B cell (primary cell): ENCODE measurements around the gene TBXAS1. TPM values are rescaled to one million over a fixed set of nuclear protein-coding genes. Genes with fewer than 3 reads are reported as not detected.

Experiments used
- ATAC-seq: fragments of 200-7000 bp; cut with Tn5 transposase; one replicate; pipeline ENCODE4 v1.10.0; 2021; ENCODE audit warnings: low read depth, mild to moderate bottlenecking, moderate number of reproducible peaks, moderate library complexity
- CTCF ChIA-PET: fragments of 350-600 bp; sonication (Branson Sonifier 250); formaldehyde crosslinking; loops from one replicate; lab custom pipeline; 2021; ENCODE audit warnings: antibody characterized with exemption, inconsistent platforms; lab: Charles Lee
- POLR2A ChIA-PET: fragments of 350-600 bp; sonication (Branson Sonifier 250); formaldehyde crosslinking; loops from one replicate; lab custom pipeline; 2021; ENCODE audit warnings: antibody characterized with exemption; lab: Charles Lee
- DNase-seq: peaks from one replicate; pipeline ENCODE4 v3.0.0; 2013
- H2AFZ ChIP-seq: 2 replicates; pipeline ENCODE4 v1.6.1; 2012; ENCODE audit warnings: mild to moderate bottlenecking, low read depth, low read length; ENCODE audit not compliant: insufficient read depth, poor library complexity, severe bottlenecking
- H3K27ac ChIP-seq, 2 donors: 1 replicate in 1 of 2; 2 replicates in 1 of 2; pipeline ENCODE4 v1.5.1; 2012 to 2013; ENCODE audit warnings: low read length in 2 of 2, mild to moderate bottlenecking in 2 of 2, moderate library complexity in 1 of 2
- H3K27me3 ChIP-seq, 4 experiments: fragments of 200-600 bp in 1 of 4; sonication (generic) in 1 of 4; replicated peaks in 1 of 4; 1 replicate in 2 of 4; 2 replicates in 2 of 4; pipeline versions ENCODE4 v1.6.1 to v1.7.0; 2013 to 2016; ENCODE audit warnings: low read length in 3 of 4, mild to moderate bottlenecking in 2 of 4, mixed read lengths in 1 of 4, moderate library complexity in 1 of 4; ENCODE audit not compliant: insufficient read depth in 4 of 4, control insufficient read depth in 3 of 4; ENCODE audit errors: control extremely low read depth in 1 of 4
- H3K36me3 ChIP-seq, 2 experiments: replicated peaks in 1 of 2; 1 replicate in 1 of 2; 2 replicates in 1 of 2; pipeline versions ENCODE4 v1.6.1 to v1.7.1; 2013; ENCODE audit warnings: low read length in 1 of 2; ENCODE audit not compliant: insufficient read depth in 2 of 2, control insufficient read depth in 1 of 2; ENCODE audit errors: control extremely low read depth in 1 of 2, extremely low read depth in 1 of 2
- H3K4me1 ChIP-seq, 2 donors: fragments of 200-600 bp in 1 of 2; sonication (generic) in 1 of 2; 1 replicate in 1 of 2; 2 replicates in 1 of 2; pipeline versions ENCODE4 v1.5.1 to v1.6.1; 2013 to 2017; ENCODE audit warnings: low read length in 2 of 2; ENCODE audit not compliant: control insufficient read depth in 2 of 2, insufficient read depth in 2 of 2
- H3K4me2 ChIP-seq: replicated peaks from 2 replicates; pipeline ENCODE3; 2012; ENCODE audit warnings: mild to moderate bottlenecking, low read depth, low read length; ENCODE audit not compliant: poor library complexity, severe bottlenecking
- H3K4me3 ChIP-seq, 5 experiments: fragments of 200-600 bp in 1 of 5; sonication (generic) in 1 of 5; 1 replicate in 3 of 5; 2 replicates in 2 of 5; pipeline versions ENCODE4 v1.5.1 to v1.7.0; 2011 to 2016; ENCODE audit warnings: low read length in 4 of 5, mild to moderate bottlenecking in 4 of 5, low read depth in 2 of 5, control low read depth in 1 of 5, moderate library complexity in 1 of 5; ENCODE audit not compliant: insufficient read depth in 1 of 5; ENCODE audit errors: control extremely low read depth in 1 of 5, extremely low read depth in 1 of 5
- H3K79me2 ChIP-seq: fragments of 200-600 bp; sonication (generic); one replicate; pipeline ENCODE4 v1.6.0; 2016; ENCODE audit warnings: low read length; ENCODE audit not compliant: control insufficient read depth, insufficient read depth
- H3K9ac ChIP-seq: fragments of 200-600 bp; sonication (generic); 2 replicates; pipeline ENCODE4 v1.6.1; 2017; ENCODE audit warnings: mild to moderate bottlenecking, low read length, moderate library complexity
- H3K9me3 ChIP-seq, 3 donors: one replicate each; pipeline versions ENCODE4 v1.6.1 to v1.7.1; 2013; ENCODE audit warnings: low read length in 2 of 3; ENCODE audit not compliant: control insufficient read depth in 2 of 3, insufficient read depth in 1 of 3; ENCODE audit errors: control extremely low read depth in 1 of 3
- H4K20me1 ChIP-seq: 2 replicates; pipeline ENCODE4 v1.6.0; 2012; ENCODE audit warnings: mild to moderate bottlenecking, low read length; ENCODE audit not compliant: insufficient read depth, control insufficient read depth, poor library complexity, severe bottlenecking
- H3K27ac Mint-ChIP-seq: one replicate; pipeline ENCODE4 v1.8.0; 2021; ENCODE audit warnings: mixed read lengths
- H3K27me3 Mint-ChIP-seq: one replicate; pipeline ENCODE4 v1.8.0; 2021; ENCODE audit warnings: mixed read lengths
- H3K4me1 Mint-ChIP-seq: one replicate; pipeline ENCODE4 v1.8.0; 2021; ENCODE audit warnings: mixed read lengths
- H3K4me3 Mint-ChIP-seq: one replicate; pipeline ENCODE4 v1.8.0; 2021; ENCODE audit warnings: mixed read lengths
- H3K9me3 Mint-ChIP-seq: one replicate; pipeline ENCODE4 v1.8.0; 2022; ENCODE audit warnings: mixed read lengths; ENCODE audit not compliant: insufficient read depth
- EZH2 ChIP-seq: IDR thresholded peaks from 2 replicates; pipeline ENCODE4 v1.6.1; 2012; ENCODE audit warnings: borderline replicate concordance, low read depth, mild to moderate bottlenecking, moderate library complexity, low read length; ENCODE audit not compliant: insufficient read depth, poor library complexity, severe bottlenecking
- WGBS: methylation state at CpG from one replicate; pipeline ENCODE4 v1.1.5; 2013; ENCODE audit warnings: missing lambda C conversion rate; ENCODE audit not compliant: insufficient coverage; 5-methylcytosine and 5-hydroxymethylcytosine counted together
- intact Hi-C: fragments of 100-400 bp; cut with micrococcal nuclease; formaldehyde crosslinking; loops from one replicate; pipeline ENCODE4 v1.10.0; 2022
- polyA plus RNA-seq: library from polyadenylated mRNA; depleted of rRNA; stranded (reverse); fragments of >200 nt; gene quantifications from 2 replicates; pipeline ENCODE4 v1.2.3, GENCODE V29; 2012
- total RNA-seq, 2 donors: library from RNA; stranded (reverse); fragments of 120-200 nt in 1 of 2; gene quantifications; 1 replicate in 1 of 2; 2 replicates in 1 of 2; pipeline versions ENCODE4 v1.2.3 to v1.2.4, GENCODE V29; 2013 to 2022
- TF ChIP-seq, protein P1 (sequence below): fragments of 200-600 bp; IDR thresholded peaks from one replicate; pipeline ENCODE4 v1.8.0; 2022; ENCODE audit warnings: antibody characterized with exemption, mild to moderate bottlenecking

The TBXAS1 gene
- total and polyA plus RNA-seq, 2 donors (not counting 1 experiment from before 2014, with no cell fraction given): 8.1 to 21.0 TPM

DNA sequence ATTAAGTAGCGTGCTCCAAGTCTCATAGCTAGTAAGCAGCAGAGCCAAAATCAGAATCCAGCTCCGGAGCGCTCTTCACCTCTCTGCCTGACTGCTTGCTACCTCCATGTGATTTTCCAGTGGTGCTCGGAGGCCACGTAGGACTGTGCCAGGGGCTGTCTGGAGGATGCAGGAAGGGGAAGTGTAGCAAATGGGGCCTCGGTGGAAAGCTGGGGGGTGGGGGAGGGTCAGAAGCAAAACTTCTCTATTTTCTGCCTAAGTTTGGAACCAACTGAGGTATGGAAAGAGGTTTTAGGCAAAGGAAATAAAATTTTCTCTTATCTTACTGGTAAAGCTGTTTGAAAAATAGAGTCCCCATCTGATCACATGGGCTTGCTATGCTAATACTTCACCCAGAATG is 108.7 kb downstream of the TBXAS1 start:
- Mint-ChIP-seq H3K27me3 (peaks cover 3% of the 10 kb centered on the region), H3K4me1 (peaks cover 19% of the 10 kb centered on the region), H3K9me3 (no peaks in the 10 kb centered on the region), H3K27ac (no peak overlapping the region), H3K4me3 (peak overlapping the region; percentile 47)
- ATAC-seq: no peak
- peak overlapping the region; percentile 47 for H2AFZ ChIP-seq
- ChIA-PET CTCF (interaction anchor here (0.8 to 1.5 kb wide), 4 partner anchors 159 to 333 kb away, joined by 3 to 4 read pairs (median 3); no protein-coding TSS in a partner anchor), POLR2A (interaction anchor here (1.1 kb wide), 1 partner anchor 21 kb away, joined by 3 read pairs; no protein-coding TSS in a partner anchor)
- no peak for TF ChIP-seq EZH2
- WGBS: 27% methylated on average over 6 of the region's 6 CpGs
- H4K20me1 ChIP-seq: no peaks in the 10 kb centered on the region
- no peaks in the 10 kb centered on the region for H3K27me3 ChIP-seq
- H3K36me3 ChIP-seq: no peaks in the 10 kb centered on the region
- H3K4me1 ChIP-seq: peaks cover 19 to 25% of the 10 kb centered on the region in 2 donors
- DNase-seq: peak; percentile 15
- intact Hi-C loops: no loop called here
- H3K9me3 ChIP-seq: no peaks in the 10 kb centered on the region
- H3K4me3 ChIP-seq: no peak overlapping the region
- no peak overlapping the region for H3K27ac ChIP-seq
- no peaks in the 10 kb centered on the region for H3K79me2 ChIP-seq
- H3K9ac ChIP-seq: no peak overlapping the region
- peak overlapping the region; percentile 53 for H3K4me2 ChIP-seq

DNA sequence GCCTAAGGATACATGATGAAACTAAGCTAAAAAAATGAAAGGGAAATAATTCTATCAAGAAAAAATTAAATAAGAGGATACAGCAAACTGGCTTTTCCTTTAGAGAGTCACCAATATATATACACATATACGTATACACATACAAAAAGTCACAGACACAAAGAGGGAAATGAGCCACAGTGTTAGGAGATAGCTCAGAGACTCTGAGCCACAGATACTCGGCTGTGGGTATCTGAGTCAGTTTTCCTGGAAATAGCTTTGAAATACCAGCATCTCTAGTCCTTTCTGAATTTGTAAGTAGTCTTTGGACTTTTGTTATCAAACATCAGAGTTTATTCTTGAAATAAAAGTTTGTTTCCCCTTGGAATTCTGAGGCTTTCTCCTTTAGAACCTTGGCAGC is 111.8 kb downstream of the TBXAS1 start:
- ChIA-PET POLR2A (no interaction called here), CTCF (interaction anchor here (0.6 kb wide), 1 partner anchor 417 kb away, joined by 5 read pairs; no protein-coding TSS in a partner anchor)
- intact Hi-C loops: no loop called here

More for the DNA sequence above, 111.8 kb downstream of the TBXAS1 start:
- Mint-ChIP-seq H3K4me3 (no peak overlapping the region), H3K9me3 (peaks cover 5% of the 10 kb centered on the region), H3K27me3 (peaks cover 13% of the 10 kb centered on the region), H3K4me1 (peaks cover 21% of the 10 kb centered on the region), H3K27ac (no peak overlapping the region)
- DNase-seq (no peak), ATAC-seq (no peak)
- no peak overlapping the region for H3K4me3 ChIP-seq
- peaks cover 19 to 25% of the 10 kb centered on the region in 2 donors for H3K4me1 ChIP-seq
- H3K9ac ChIP-seq: no peak overlapping the region
- WGBS: no CpG with 5 or more reads among the region's 2 CpGs
- TF ChIP-seq, protein P1, sequence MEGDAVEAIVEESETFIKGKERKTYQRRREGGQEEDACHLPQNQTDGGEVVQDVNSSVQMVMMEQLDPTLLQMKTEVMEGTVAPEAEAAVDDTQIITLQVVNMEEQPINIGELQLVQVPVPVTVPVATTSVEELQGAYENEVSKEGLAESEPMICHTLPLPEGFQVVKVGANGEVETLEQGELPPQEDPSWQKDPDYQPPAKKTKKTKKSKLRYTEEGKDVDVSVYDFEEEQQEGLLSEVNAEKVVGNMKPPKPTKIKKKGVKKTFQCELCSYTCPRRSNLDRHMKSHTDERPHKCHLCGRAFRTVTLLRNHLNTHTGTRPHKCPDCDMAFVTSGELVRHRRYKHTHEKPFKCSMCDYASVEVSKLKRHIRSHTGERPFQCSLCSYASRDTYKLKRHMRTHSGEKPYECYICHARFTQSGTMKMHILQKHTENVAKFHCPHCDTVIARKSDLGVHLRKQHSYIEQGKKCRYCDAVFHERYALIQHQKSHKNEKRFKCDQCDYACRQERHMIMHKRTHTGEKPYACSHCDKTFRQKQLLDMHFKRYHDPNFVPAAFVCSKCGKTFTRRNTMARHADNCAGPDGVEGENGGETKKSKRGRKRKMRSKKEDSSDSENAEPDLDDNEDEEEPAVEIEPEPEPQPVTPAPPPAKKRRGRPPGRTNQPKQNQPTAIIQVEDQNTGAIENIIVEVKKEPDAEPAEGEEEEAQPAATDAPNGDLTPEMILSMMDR: no peak
- no peak for TF ChIP-seq EZH2
- H3K27me3 ChIP-seq: no peaks in the 10 kb centered on the region
- H4K20me1 ChIP-seq: no peaks in the 10 kb centered on the region
- no peak overlapping the region for H3K4me2 ChIP-seq
- peaks cover 0 to 5% (median 5%) of the 10 kb centered on the region in 3 donors for H3K9me3 ChIP-seq
- H3K36me3 ChIP-seq: peaks cover 0 to 1% of the 10 kb centered on the region in 2 experiments
- no peak overlapping the region for H3K27ac ChIP-seq
- no peak overlapping the region for H2AFZ ChIP-seq
- H3K79me2 ChIP-seq: no peaks in the 10 kb centered on the region
